ENCODE measurements around the gene SLC16A12.

The SLC16A12 gene

GRCh38 chr10:89503652-89504370 lies 31.6 kb downstream of the SLC16A12 start:
- Histone ChIP-seq H4K20me1 (ENCODE audit: insufficient read depth, low read length) (no peaks in the 10 kb centered on the region), H3K79me2 (ENCODE audit: low read length) (no peaks in the 10 kb centered on the region), H3K36me3 (replicated peaks; ENCODE audit: low read depth, low read length) (no peaks in the 10 kb centered on the region), H3K9me3 (ENCODE audit: insufficient read depth, low read length) (no peaks in the 10 kb centered on the region), H3K4me3 (ENCODE audit: low read length) (no peak overlapping the region), H3K27ac (ENCODE audit: low read length) (no peak overlapping the region), H3K9ac (ENCODE audit: low read length) (no peak overlapping the region), H2AFZ (ENCODE audit: low read depth, low read length) (no peak overlapping the region), H3K4me1 (ENCODE audit: low read length) (no peaks in the 10 kb centered on the region), H3K4me2 (ENCODE audit: low read length) (no peak overlapping the region), H3K27me3 (ENCODE audit: low read depth, low read length) (no peaks in the 10 kb centered on the region)
- no peak for TF ChIP-seq CTCF (IDR thresholded peaks at IDR 0.05; ENCODE audit: low read depth, low read length)

DNA sequence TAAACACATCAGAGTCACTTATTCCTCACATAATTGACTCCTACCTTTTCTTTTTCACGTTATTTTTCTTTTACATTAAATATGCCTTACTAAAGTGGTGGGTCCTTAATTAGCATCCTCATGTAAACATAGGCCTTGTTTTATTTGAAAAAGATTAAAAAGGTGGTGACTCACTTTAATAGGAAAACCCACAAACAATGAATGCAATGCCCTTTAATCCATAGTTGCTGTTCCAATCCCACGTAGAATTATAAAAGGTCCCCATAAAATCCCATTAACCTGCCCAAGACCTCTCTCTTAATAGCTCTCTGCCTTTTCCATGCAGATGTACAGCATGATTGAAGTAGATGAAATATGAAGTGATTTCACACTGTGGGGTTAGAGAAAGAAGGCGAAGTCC lies 32.2 kb downstream of the SLC16A12 start:
- no peaks in the 10 kb centered on the region for H3K36me3 ChIP-seq (replicated peaks; ENCODE audit: low read depth, low read length)

GRCh38 chr10:89502549-89502948 lies 32.8 kb downstream of the SLC16A12 start:
- Histone ChIP-seq H3K4me2 (ENCODE audit: low read length) (no peak overlapping the region), H3K9ac (ENCODE audit: low read length) (no peak overlapping the region), H4K20me1 (ENCODE audit: insufficient read depth, low read length) (no peaks in the 10 kb centered on the region), H3K79me2 (ENCODE audit: low read length) (no peaks in the 10 kb centered on the region), H3K36me3 (replicated peaks; ENCODE audit: low read depth, low read length) (no peaks in the 10 kb centered on the region), H3K27me3 (ENCODE audit: low read depth, low read length) (no peaks in the 10 kb centered on the region), H2AFZ (ENCODE audit: low read depth, low read length) (no peak overlapping the region), H3K4me1 (ENCODE audit: low read length) (no peaks in the 10 kb centered on the region), H3K4me3 (ENCODE audit: low read length) (no peak overlapping the region), H3K27ac (ENCODE audit: low read length) (no peak overlapping the region), H3K9me3 (ENCODE audit: insufficient read depth, low read length) (no peaks in the 10 kb centered on the region)
- no peak for TF ChIP-seq EZH2phosphoT487 (IDR thresholded peaks at IDR 0.05; ENCODE audit: low read depth)
- TF ChIP-seq CTCF (IDR thresholded peaks at IDR 0.05; ENCODE audit: low read depth, low read length) = no peak

More for the DNA sequence above, 32.2 kb downstream of the SLC16A12 start:
- Histone ChIP-seq H3K27ac (ENCODE audit: low read length) (no peak overlapping the region), H3K27me3 (ENCODE audit: low read depth, low read length) (no peaks in the 10 kb centered on the region), H4K20me1 (ENCODE audit: insufficient read depth, low read length) (no peaks in the 10 kb centered on the region), H3K9ac (ENCODE audit: low read length) (no peak overlapping the region), H3K4me2 (ENCODE audit: low read length) (no peak overlapping the region), H3K4me1 (ENCODE audit: low read length) (no peaks in the 10 kb centered on the region), H3K9me3 (ENCODE audit: insufficient read depth, low read length) (no peaks in the 10 kb centered on the region), H2AFZ (ENCODE audit: low read depth, low read length) (no peak overlapping the region), H3K79me2 (ENCODE audit: low read length) (no peaks in the 10 kb centered on the region), H3K4me3 (ENCODE audit: low read length) (no peak overlapping the region)
- TF ChIP-seq CTCF (IDR thresholded peaks at IDR 0.05; ENCODE audit: low read depth, low read length) = no peak
- no peak for TF ChIP-seq EZH2phosphoT487 (IDR thresholded peaks at IDR 0.05; ENCODE audit: low read depth)

- H3K9me3 ChIP-seq (ENCODE audit: insufficient read depth, low read length) = no peaks in the 10 kb centered on the region
Observed at GRCh38 chr10:89494575-89494974, 40.8 kb downstream of the SLC16A12 start.

More at GRCh38 chr10:89494575-89494974, 40.8 kb downstream of the SLC16A12 start:
- Histone ChIP-seq H3K4me3 (ENCODE audit: low read length) (no peak overlapping the region), H3K4me2 (ENCODE audit: low read length) (no peak overlapping the region), H4K20me1 (ENCODE audit: insufficient read depth, low read length) (no peaks in the 10 kb centered on the region), H2AFZ (ENCODE audit: low read depth, low read length) (no peak overlapping the region), H3K27me3 (ENCODE audit: low read depth, low read length) (no peaks in the 10 kb centered on the region), H3K9ac (ENCODE audit: low read length) (no peak overlapping the region), H3K4me1 (ENCODE audit: low read length) (no peaks in the 10 kb centered on the region), H3K27ac (ENCODE audit: low read length) (no peak overlapping the region), H3K79me2 (ENCODE audit: low read length) (no peaks in the 10 kb centered on the region), H3K36me3 (replicated peaks; ENCODE audit: low read depth, low read length) (no peaks in the 10 kb centered on the region)
- TF ChIP-seq CTCF (IDR thresholded peaks at IDR 0.05; ENCODE audit: low read depth, low read length) (no peak), EZH2phosphoT487 (IDR thresholded peaks at IDR 0.05; ENCODE audit: low read depth) (no peak)
